T-helper 2 cell treated with Interferon-gamma antibody and Interleukin-4, amounts not matched to agents 5 μg/mL and 100 μg/mL, for 36 hours (primary cell): Measurements from ENCODE around the gene INHBB.
"Not testable (repeated sequence)": the region's sequence is repeated elsewhere in the genome, so short reads cannot be mapped to it uniquely, and the experiment has no call there.

ENCODE experiments used
- DNase-seq: peaks from one replicate; pipeline ENCODE4 v3.0.0; 2021; ENCODE audit warnings: low spot score
- H3K27ac Mint-ChIP-seq: one replicate; pipeline ENCODE4 v1.8.0; 2021; ENCODE audit warnings: mild to moderate bottlenecking, mixed read lengths
- H3K27me3 Mint-ChIP-seq: one replicate; pipeline ENCODE4 v1.8.0; 2021; ENCODE audit warnings: low read depth, mixed read lengths
- H3K36me3 Mint-ChIP-seq: one replicate; pipeline ENCODE4 v1.8.0; 2021; ENCODE audit warnings: low read depth, mixed read lengths
- H3K4me1 Mint-ChIP-seq: one replicate; pipeline ENCODE4 v1.8.0; 2021; ENCODE audit warnings: low read depth, mixed read lengths
- H3K4me3 Mint-ChIP-seq: one replicate; pipeline ENCODE4 v1.8.0; 2022; ENCODE audit warnings: mild to moderate bottlenecking, moderate library complexity, mixed read lengths
- H3K9me3 Mint-ChIP-seq: one replicate; pipeline ENCODE4 v1.8.0; 2021; ENCODE audit warnings: mixed read lengths

INHBB gene

GRCh38 chr2:120381192-120381591 lies 35.3 kb downstream of the INHBB start:
- DNase-seq: no peak
- Mint-ChIP-seq H3K27ac (no peak overlapping the region), H3K4me1 (no peaks in the 10 kb centered on the region), H3K4me3 (no peak overlapping the region), H3K27me3 (no peaks in the 10 kb centered on the region), H3K9me3 (no peaks in the 10 kb centered on the region), H3K36me3 (no peaks in the 10 kb centered on the region)

GRCh38 chr2:120381661-120382060 lies 35.7 kb downstream of the INHBB start:
- Mint-ChIP-seq H3K27me3 (no peaks in the 10 kb centered on the region), H3K36me3 (no peaks in the 10 kb centered on the region), H3K9me3 (no peaks in the 10 kb centered on the region), H3K4me1 (no peaks in the 10 kb centered on the region), H3K27ac (no peak overlapping the region), H3K4me3 (no peak overlapping the region)
- no peak for DNase-seq

GRCh38 chr2:120382541-120383144 lies 36.7 kb downstream of the INHBB start:
- H3K4me3 Mint-ChIP-seq: no peak overlapping the region
- no peaks in the 10 kb centered on the region for H3K9me3 Mint-ChIP-seq
- H3K36me3 Mint-ChIP-seq: no peaks in the 10 kb centered on the region
- H3K4me1 Mint-ChIP-seq: no peaks in the 10 kb centered on the region
- DNase-seq: no peak
- H3K27ac Mint-ChIP-seq: no peak overlapping the region
- no peaks in the 10 kb centered on the region for H3K27me3 Mint-ChIP-seq

- Mint-ChIP-seq H3K9me3 (no peaks in the 10 kb centered on the region), H3K27me3 (no peaks in the 10 kb centered on the region), H3K27ac (no peak overlapping the region), H3K4me3 (no peak overlapping the region), H3K36me3 (no peaks in the 10 kb centered on the region), H3K4me1 (no peaks in the 10 kb centered on the region)
- DNase-seq: no peak
Measured at GRCh38 chr2:120383191-120383590, 37.3 kb downstream of the INHBB start.

GRCh38 chr2:120383631-120384340 lies 37.9 kb downstream of the INHBB start:
- no peaks in the 10 kb centered on the region for H3K9me3 Mint-ChIP-seq
- H3K36me3 Mint-ChIP-seq: no peaks in the 10 kb centered on the region
- H3K4me1 Mint-ChIP-seq: no peaks in the 10 kb centered on the region
- DNase-seq: no peak
- no peak overlapping the region for H3K27ac Mint-ChIP-seq
- no peaks in the 10 kb centered on the region for H3K27me3 Mint-ChIP-seq
- no peak overlapping the region for H3K4me3 Mint-ChIP-seq

GRCh38 chr2:120384486-120385354 lies 38.8 kb downstream of the INHBB start:
- no peak overlapping the region for H3K27ac Mint-ChIP-seq
- no peaks in the 10 kb centered on the region for H3K9me3 Mint-ChIP-seq
- DNase-seq: no peak
- no peaks in the 10 kb centered on the region for H3K4me1 Mint-ChIP-seq
- no peaks in the 10 kb centered on the region for H3K27me3 Mint-ChIP-seq
- H3K4me3 Mint-ChIP-seq: no peak overlapping the region
- H3K36me3 Mint-ChIP-seq: no peaks in the 10 kb centered on the region

- Mint-ChIP-seq H3K4me3 (no peak overlapping the region), H3K4me1 (no peaks in the 10 kb centered on the region)
Measured at GRCh38 chr2:120385355-120386127, 39.6 kb downstream of the INHBB start.

GRCh38 chr2:120388222-120389035 lies 42.5 kb downstream of the INHBB start:
- Mint-ChIP-seq H3K4me1 (no peaks in the 10 kb centered on the region), H3K9me3 (no peaks in the 10 kb centered on the region), H3K4me3 (no peak overlapping the region), H3K27ac (no peak overlapping the region), H3K27me3 (no peaks in the 10 kb centered on the region), H3K36me3 (no peaks in the 10 kb centered on the region)
- DNase-seq: no peak

More at GRCh38 chr2:120385355-120386127, 39.6 kb downstream of the INHBB start:
- Mint-ChIP-seq H3K9me3 (no peaks in the 10 kb centered on the region), H3K27ac (no peak overlapping the region), H3K27me3 (no peaks in the 10 kb centered on the region), H3K36me3 (no peaks in the 10 kb centered on the region)
- no peak for DNase-seq

- DNase-seq: no peak
- Mint-ChIP-seq H3K4me3 (no peak overlapping the region), H3K9me3 (no peaks in the 10 kb centered on the region), H3K27ac (no peak overlapping the region), H3K27me3 (no peaks in the 10 kb centered on the region), H3K36me3 (no peaks in the 10 kb centered on the region), H3K4me1 (no peaks in the 10 kb centered on the region)
Measured at GRCh38 chr2:120389036-120389391, 43.1 kb downstream of the INHBB start.

GRCh38 chr2:120390381-120391055 lies 44.6 kb downstream of the INHBB start:
- no peaks in the 10 kb centered on the region for H3K36me3 Mint-ChIP-seq
- no peaks in the 10 kb centered on the region for H3K27me3 Mint-ChIP-seq

GRCh38 chr2:120391382-120391781 lies 45.4 kb downstream of the INHBB start:
- not testable (repeated sequence) for H3K4me3 Mint-ChIP-seq, H3K27ac Mint-ChIP-seq, H3K27me3 Mint-ChIP-seq, H3K4me1 Mint-ChIP-seq, H3K9me3 Mint-ChIP-seq, DNase-seq, H3K36me3 Mint-ChIP-seq

More at GRCh38 chr2:120390381-120391055, 44.6 kb downstream of the INHBB start:
- no peaks in the 10 kb centered on the region for H3K4me1 Mint-ChIP-seq
- DNase-seq: no peak
- no peaks in the 10 kb centered on the region for H3K9me3 Mint-ChIP-seq
- no peak overlapping the region for H3K4me3 Mint-ChIP-seq
- H3K27ac Mint-ChIP-seq: no peak overlapping the region

- Mint-ChIP-seq H3K4me3 (no peak overlapping the region), H3K27ac (no peak overlapping the region), H3K36me3 (no peaks in the 10 kb centered on the region), H3K4me1 (no peaks in the 10 kb centered on the region), H3K9me3 (no peaks in the 10 kb centered on the region), H3K27me3 (no peaks in the 10 kb centered on the region)
- DNase-seq: no peak
Measured at GRCh38 chr2:120391911-120392665, 46.2 kb downstream of the INHBB start.
